Testis (tissue), 2 donors: ENCODE measurements around the gene KNL1.

ENCODE experiments used
- POLR2A ChIP-seq: fragments of 450-650 bp; IDR thresholded peaks from one replicate; pipeline ENCODE4 v1.6.1; 2017; ENCODE audit warnings: antibody characterized with exemption, mild to moderate bottlenecking, moderate library complexity
- TF ChIP-seq, protein P1 (sequence below), 3 experiments: fragments of 450-650 bp in 2 of 3; fragments of 200-600 bp in 1 of 3; sonication (generic) in 1 of 3; IDR thresholded peaks; one replicate each; pipeline ENCODE4 v1.5.1; 2016 to 2019; ENCODE audit warnings: antibody characterized with exemption in 3 of 3, mild to moderate bottlenecking in 2 of 3, moderate library complexity in 1 of 3

DNA sequence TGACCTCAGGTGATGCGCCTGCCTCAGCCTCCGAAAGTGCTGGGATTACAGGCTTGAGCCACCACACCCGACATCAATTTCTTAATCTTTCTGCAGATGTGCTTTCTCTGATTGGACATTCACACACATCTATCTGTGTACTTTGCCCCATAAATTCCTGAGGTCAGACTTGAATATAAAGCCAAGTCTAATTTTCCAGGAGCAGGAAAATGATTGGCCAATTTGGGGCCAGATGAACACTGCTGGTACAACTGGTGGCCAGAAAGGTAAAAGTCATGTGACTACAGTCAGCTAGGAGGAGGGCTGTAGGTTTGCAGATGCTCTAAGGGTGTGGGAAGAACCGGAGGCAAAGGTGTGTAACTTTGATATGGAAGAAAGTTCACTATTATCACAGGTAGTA is 97.7 kb downstream of the KNL1 start:
- TF ChIP-seq, protein P1, sequence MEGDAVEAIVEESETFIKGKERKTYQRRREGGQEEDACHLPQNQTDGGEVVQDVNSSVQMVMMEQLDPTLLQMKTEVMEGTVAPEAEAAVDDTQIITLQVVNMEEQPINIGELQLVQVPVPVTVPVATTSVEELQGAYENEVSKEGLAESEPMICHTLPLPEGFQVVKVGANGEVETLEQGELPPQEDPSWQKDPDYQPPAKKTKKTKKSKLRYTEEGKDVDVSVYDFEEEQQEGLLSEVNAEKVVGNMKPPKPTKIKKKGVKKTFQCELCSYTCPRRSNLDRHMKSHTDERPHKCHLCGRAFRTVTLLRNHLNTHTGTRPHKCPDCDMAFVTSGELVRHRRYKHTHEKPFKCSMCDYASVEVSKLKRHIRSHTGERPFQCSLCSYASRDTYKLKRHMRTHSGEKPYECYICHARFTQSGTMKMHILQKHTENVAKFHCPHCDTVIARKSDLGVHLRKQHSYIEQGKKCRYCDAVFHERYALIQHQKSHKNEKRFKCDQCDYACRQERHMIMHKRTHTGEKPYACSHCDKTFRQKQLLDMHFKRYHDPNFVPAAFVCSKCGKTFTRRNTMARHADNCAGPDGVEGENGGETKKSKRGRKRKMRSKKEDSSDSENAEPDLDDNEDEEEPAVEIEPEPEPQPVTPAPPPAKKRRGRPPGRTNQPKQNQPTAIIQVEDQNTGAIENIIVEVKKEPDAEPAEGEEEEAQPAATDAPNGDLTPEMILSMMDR (IDR thresholded peaks at IDR 0.05): no peak
- TF ChIP-seq POLR2A: no peak
